ENCODE data around the gene MARCHF9.
A peak's percentile ranks its signal among the peaks of the same experiment; 100 is the strongest.
"Not testable (repeated sequence)": the region's sequence is repeated elsewhere in the genome, so short reads cannot be mapped to it uniquely, and the experiment has no call there.

Gene MARCHF9

DNA sequence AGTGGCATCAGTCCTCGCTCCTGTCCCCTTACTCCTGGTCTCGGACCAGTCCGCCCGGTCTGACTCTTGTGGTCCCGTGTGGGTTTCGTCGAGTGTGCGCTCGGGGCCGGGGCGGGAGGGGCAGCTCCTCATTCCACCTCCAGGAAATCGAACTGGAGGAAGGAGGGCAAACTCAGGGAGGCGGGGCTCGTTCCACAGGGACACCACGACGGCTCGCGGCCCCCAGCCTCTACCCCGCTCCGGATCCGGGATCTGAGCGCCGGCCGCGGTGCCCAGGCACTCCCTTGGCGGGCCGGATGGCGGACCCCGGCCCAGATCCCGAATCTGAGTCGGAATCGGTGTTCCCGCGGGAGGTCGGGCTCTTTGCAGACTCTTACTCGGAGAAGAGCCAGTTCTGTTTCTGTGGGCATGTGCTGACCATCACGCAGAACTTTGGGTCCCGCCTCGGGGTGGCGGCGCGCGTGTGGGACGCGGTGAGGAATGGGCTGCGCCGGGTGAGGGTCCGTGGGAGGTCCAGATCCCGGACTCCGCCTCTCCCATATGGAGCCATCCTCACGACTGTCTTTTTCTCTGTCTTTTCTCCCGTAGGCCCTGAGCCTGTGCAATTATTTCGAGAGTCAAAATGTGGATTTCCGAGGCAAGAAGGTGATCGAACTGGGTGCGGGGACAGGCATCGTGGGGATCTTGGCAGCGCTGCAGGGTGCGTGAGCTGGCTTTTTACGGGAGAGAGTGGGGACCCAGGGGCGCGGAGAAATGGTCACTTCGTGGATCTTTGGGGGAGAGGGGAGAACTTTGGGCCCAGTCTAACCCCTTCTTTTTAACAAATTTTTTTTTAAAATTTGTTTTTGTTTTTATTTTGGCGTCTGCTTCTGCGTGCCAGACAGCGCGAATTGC, 17.8 kb downstream of the MARCHF9 start, which contains the start of gene EEF1AKMT3:
Gene EEF1AKMT3, plus strand, starts transcription at position 186 of the 894 bp plus-strand sequence. Its CDS starts 111 bp downstream, at position 297.
- peak; percentile 74 for DNase-seq

DNA sequence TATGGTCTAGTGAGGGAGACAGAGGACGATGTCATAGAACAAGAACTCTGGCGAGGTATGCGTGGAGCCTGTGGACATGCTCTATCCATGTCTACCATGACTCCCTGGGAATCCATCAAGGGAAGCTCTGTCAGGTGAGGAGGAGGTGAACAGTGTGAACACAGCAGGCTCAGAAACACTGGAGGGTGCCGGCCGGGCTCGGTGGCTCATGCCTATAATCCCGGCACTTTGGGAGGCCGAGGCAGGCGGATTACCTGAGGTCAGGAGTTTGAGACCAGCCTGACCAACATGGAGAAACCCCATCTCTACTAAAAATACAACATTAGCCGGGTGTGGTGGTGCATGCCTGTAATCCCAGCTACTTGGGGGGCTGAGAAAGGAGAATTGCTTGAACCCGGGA, 19.7 kb downstream of the MARCHF9 start:
- not testable (repeated sequence) for DNase-seq

DNA sequence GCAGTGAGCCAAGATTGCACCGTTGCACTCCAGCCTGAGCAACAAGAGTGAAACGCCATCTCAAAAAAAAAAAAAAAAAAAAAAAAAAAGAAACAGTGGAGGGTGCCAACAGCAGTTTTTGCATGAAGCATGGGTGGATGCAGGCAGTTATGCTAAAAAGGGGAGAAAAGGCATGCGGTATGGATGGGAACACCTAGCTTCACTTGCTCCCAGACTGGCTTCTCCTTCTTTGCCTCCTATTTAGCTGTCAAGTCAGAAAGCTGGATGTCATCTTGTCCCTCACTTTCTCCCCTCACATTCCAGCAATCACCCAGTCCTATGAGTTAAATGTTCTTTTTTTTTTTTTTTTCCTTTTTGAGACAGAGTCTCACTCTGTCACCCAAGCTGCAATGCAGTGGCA, 20.1 kb downstream of the MARCHF9 start:
- no peak for DNase-seq

DNA sequence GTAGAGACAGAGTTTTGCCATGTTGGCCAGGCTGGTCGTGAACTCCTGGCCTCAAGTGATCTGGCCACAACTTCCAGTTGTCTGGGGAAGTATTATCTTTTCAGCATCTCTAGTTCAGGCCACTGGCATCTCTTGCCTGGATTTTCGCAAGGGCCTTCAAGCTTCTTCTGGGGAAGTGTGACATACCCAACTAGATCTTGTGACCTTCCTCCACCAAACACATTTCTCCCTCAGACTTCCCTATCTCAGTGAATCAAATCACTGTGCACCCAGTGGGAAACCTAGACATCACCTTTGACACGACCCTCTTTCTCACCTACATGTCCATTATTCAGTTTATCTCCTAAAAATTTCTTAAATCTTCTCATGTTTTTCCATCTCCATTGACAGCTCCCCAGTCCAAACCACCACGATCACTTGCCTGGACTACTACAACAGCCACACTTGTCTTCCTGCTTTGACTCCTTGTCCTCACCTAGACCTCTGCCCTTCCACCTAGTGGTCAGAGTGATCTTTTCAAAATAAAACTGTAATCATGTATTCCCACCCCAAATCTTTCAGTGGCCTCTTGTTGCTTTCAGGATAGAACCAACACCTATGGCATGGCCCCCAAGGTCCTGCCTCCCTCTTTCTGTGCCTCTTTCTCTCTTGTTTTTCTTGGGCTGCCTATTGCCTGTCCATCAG, 20.8 kb downstream of the MARCHF9 start:
- DNase-seq = peak; percentile 58

DNA sequence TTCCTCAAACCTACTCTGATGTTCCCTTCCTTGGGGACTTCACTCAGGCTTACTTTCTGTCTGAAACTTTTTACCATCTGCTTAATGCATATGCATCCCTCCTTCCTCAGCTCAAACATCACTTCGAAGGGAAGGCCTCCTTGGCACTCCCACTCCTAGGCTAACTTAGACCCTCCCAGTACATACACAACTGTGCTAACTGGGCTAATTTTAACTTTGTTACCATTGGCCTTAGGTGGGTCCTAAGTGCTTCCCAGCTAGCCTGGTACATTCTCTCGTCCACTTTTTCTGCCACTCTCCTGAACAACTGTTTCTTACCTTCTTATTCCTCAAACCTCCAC, 21.3 kb downstream of the MARCHF9 start:
- no peak for DNase-seq

DNA sequence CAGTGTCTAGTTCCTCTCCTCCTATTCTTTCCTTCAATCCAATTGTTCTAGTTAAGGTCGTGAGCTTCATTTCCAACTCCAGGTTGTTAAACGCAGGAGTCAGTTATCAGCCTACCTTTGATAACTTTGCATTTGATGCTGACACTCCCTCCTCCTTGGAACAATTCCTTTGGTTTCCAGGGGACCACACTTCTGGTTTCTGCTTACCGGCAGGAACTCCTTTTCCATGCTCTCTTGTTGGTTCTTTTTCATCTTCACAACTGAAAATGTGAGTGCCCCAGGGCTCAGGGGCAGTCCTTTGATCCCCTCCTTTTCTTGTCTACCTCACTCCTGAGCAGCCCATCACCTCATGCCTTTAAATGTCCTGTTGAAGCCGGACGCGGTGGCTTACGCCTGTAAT, 22.5 kb downstream of the MARCHF9 start:
- DNase-seq = no peak

DNA sequence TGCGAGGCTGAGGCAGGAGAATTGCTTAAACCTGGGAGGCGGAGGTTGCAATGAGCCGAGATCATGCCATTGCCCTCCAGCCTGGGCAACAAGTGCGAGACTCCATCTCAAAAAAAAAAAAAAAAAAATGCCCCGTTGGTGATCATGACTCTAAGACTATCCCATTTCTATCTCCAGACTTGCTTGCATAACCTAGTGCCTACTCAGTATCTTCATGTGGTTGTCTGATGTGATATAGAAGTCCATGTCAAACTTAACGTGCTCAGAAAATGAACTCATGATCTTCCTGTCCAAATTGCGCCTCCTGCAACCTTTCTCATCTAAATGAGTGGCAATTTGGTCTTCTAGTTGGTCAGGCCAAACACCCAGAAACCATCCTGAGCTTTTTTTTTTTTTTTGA, 23.0 kb downstream of the MARCHF9 start:
- no peak for DNase-seq

DNA sequence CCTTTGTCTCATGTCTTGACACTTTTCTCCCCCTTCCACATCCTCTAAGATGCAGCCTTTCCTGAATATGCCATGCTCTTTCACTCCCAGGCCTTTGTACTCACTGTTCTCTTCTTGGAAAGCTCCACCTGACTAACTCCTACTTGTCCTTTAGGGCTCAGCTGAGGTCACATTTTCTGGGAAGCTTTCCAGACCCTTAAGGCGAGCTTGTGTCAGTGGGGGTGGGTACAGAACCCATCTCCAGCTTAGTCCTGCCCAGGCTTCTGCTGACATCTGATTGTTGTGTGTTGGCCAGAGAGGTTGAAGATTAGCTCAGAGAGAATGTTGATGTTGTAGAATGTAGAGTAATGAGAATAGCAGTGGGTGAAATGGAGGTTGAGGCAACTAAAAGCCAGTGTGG, 24.8 kb downstream of the MARCHF9 start:
- no peak for DNase-seq

DNA sequence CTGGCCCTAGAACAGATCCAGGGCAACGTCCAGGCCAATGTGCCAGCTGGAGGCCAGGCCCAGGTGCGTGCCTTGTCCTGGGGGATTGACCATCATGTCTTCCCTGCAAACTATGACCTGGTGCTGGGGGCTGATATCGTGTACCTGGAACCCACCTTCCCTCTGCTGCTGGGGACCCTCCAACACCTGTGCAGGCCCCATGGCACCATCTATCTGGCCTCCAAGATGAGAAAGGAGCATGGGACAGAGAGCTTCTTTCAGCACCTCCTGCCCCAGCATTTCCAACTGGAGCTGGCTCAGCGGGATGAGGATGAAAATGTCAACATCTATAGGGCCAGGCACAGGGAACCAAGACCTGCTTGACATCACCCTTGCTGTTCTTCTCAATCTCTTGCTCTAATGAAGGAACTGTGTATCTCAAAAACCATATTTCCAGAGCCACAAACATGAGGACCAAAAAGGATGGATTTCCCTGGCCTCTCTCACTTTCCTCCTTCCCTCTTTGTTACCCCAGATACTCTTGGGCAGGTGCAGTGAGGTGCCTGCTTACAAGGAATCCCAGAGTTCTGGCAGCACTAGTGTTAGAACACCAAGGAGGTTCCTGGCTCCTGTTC, 25.5 kb downstream of the MARCHF9 start:
- DNase-seq = no peak

DNA sequence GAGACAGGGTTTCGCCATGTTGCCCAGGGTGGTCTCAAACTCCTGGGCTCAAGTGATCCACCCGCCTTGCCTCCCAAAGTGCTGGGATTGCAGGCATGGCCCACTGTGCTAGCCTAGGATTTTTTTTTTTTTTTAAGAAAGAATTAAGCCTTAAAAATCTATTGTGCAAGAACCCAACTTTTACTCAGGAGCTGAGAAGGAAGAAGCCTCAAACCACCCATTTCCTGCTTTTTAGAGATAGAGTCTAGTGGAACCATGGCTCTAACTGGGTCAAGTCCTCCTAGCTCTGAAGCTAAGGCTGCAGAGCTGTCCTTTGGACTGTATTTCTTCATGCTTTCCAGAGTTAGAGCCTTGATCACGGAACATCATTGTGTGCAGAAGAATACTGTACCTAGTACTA, 26.3 kb downstream of the MARCHF9 start:
- DNase-seq = peak; percentile 48

DNA sequence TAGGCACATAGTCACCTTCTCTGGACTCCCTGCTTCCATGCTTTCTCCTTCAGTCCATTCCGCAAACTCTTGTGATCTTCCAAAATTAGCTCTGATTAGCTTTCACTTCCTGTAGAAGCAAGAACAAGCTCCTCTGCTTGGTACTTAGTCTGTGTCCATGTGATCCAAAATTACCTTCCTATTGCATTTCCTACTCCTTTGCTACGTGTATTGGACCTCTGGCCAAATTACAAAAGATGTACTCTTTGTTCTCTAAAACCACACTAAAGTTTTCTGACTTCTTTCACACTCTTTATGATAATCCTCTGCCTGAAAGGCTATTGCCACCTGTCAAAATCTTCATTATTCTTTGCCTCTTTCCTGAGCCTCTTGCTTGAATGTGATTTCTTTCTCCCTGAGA, 26.9 kb downstream of the MARCHF9 start:
- DNase-seq = no peak

DNA sequence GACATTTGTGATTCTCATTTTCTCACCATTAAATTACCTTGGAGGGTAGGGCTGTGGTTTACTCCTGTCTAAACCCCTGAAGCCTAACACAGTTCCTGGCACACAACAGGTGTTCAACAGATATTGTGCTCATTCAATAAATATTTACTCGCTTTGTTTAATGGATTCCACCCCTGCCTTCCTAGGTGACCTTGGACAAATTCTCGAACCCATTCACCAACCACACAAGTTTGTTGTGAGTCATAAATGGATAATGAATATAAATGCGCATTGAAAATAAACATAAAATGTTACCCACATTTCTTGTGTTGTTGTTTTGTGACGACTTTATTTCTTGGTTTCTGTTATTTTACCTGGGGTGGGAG, 27.3 kb downstream of the MARCHF9 start:
- no peak for DNase-seq

DNA sequence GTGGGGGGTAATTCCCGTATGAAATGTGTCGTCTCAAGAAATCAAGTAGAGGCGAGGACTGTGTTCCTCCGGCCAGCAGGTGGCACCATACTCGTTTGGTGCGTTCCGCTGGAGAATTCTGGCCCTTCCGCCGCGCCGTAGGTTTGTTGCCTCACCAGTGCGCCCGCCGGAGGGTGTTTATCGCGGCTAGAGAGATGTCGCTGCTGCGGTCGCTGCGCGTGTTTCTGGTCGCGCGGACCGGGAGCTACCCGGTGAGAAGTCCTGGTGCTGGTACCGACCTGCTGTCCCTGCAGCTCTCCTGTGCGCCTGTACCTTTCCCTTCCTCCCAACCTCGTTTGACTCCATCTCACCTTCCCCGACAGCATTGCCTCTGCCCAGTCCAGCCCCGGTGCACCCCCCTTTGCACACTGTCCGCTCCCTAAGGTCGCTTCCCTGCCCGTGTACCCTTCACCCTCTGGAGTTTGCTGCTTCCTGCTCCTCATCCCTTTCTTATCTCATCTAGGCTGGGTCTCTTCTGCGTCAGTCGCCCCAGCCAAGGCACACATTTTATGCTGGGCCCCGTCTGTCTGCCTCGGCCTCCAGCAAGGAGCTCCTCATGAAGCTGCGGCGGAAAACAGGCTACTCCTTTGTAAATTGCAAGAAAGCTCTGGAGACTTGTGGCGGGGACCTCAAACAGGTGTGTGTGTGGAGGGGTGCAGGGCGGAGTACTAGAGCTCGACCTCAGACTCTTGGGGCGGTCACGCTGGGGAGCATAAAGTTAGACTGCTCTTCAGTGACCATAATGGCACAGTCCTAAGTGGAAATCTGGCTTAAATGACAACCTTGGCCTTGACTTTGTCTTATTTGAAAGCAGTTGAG, 27.9 kb downstream of the MARCHF9 start, which contains the start of gene TSFM:
Gene TSFM, plus strand, starts transcription at position 180 of the 858 bp plus-strand sequence. Its CDS starts 15 bp downstream, at position 195.
- DNase-seq = peak; percentile 98

DNA sequence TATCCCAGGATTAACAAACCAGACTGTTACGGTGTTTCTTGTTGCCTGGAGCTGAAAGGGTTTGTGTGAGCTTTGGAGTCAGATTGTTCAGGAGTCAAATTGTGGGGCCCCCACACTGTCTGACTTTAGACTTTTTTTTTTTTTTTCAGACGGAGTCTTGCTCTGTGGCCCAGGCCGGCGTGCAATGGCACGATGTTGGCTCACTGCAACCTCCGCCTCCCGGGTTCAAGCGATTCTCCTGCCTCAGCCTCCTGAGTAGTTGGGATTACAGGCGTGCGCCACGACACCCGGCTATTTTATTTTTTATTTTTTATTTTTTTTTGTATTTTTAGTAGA, 28.5 kb downstream of the MARCHF9 start:
- no peak for DNase-seq

DNA sequence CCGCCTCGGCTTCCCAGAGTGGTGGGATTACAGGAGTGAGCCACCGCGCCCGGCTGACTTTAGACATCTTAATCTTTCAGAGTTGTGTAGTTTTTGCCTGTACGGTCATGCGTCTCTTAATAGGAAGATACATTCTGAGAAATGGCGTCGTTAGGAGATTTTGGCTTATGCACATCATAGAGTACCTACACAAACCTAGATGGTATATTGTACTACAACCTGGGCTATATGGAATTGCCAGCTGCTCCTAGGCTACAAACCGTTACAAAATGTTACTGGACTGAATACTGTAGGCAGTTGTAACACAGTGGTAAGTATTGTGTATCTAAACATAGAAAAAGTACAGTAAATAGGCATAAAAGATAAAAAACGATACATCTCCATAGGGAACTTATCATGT, 29.0 kb downstream of the MARCHF9 start:
- no peak for DNase-seq

DNA sequence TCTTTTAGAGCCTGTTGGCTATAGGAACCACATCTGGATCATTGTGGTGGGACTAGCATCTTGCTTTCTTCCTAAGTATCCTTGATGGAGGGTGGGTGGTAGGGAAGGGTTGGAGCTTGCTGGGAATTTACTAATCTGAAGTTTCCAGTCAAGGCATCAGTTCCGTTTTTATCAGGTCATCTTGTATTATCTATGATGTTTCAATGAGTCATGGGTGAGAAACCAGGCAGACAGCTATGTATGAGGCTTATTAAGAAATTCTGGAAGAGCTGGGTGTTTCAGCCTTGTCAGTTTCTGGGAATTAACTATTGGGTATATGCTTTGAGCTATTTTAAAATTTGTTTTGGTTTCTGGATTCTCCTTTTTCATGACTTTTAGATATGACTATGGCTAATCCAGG, 39.0 kb downstream of the MARCHF9 start:
- no peak for DNase-seq

DNA sequence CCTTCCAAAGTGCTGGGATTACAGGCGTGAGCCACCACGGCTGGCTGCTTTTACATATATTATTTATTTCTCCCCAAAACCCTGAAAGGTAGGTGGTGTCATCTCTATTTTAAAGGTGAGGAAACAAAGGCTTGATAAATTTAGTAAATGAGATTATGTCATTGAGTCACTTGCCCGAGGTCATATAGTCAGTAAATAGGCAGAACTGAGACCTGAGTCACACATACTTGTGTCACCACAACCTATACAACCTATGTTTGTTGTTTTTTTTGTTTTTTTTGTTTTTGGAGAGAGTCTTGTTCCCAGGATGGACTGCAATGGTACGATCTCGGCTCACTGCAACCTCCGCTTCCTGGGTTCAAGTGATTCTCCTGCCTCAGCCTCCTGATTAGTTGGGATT, 40.5 kb downstream of the MARCHF9 start:
- no peak for DNase-seq

DNA sequence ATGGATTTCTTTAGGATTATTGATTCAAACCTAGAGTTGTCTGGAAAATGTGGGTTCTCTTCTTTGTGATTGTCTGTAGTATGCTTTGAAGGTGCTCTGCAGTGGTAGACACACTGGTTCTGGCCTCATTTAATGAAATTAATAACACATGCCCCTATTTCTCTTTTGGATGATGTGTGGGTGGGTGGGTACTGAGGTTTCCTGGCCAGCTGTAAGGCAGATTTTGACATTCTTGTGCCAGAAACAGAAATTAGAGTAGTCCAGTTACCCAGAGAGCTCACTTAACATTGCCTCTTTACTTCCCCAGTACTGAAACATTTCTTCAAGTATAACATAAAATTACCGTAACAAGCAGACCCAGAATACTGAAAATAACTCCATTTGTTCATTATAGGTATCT, 42.1 kb downstream of the MARCHF9 start:
- DNase-seq = no peak

DNA sequence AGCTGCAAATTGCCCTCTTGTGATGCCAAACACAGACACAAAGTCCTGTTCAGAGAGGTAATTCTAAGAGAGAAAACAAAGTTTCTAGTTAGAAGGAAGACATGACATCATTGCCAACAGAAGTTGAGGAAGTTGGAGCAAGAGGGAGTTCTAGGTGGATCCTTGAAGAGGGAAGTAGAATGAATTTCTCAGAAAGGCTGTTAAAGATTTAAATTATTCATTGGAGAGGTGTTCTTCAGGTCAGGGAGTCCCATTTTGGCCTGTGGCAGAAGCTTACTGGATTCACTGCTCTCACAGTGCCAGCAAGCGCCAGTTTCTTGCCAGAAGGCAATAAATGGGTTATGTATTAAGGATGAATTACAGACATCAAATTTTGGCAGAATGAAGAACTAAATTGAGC, 43.0 kb downstream of the MARCHF9 start:
- no peak for DNase-seq

DNA sequence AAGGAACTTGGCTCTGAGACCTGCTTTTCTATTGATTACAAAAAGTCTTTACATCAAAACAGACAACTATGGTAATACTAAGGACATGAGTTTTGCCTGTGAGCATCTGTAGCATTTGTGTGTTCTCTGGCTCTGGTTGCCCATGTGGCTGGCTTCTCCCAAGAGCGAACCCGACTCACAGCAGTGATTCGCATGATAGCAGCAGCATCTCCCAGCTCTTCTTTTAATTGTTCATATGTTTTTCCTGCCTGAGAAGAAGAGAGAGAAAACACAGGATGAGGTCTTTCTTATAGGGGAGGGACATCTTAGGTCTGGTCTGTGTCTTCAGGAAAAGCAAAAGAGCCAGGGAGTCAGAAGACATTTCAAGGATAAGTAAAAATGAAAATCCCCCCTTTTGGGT, 46.1 kb downstream of the MARCHF9 start:
- no peak for DNase-seq

DNA sequence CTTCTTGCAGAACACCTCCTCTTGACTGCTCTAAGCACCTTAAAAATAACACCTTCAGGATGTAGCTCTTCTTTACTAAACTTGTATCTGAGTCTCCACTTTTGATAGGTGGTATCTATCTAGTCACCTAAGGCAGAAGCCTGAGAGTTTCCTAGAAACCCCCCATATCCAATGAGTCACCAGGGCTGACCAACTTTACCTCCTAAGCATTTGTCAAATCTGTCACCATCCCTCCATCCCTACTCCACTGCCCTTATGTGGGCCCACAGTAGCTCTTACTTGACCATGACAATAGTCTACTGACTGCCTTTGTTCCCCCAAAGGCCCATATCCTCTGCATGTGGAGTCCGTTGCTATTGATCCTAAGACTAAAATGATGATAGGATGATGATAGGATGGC, 47.7 kb downstream of the MARCHF9 start:
- no peak for DNase-seq

DNA sequence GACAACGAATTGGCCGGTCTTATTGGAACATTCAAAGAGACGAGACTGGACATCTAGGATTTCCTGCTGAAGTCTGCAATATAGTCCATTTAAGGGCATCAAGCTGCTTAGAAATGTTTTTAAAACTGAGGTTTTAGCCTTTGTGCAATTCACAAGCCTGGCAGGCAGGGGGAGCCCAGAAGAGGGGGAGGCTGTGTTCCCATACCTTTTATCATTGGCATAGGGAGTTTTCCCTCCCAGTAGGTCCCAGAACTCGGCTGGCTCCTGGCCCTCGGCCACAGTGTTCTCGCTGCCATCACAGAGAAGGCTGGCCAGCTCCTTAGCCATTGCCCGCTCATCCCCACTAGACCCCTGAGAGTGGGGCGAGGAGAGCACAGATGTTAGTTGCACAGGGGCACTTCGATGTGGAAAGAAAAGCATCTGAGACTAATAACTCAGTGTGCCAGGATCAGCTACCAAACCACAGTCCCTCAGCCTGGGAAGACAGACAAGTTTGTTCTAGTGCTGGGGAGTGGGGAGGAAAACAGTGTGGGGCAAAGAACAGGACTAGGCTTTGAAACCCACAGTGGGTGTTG, 48.5 kb downstream of the MARCHF9 start:
- peak; percentile 55 for DNase-seq

DNA sequence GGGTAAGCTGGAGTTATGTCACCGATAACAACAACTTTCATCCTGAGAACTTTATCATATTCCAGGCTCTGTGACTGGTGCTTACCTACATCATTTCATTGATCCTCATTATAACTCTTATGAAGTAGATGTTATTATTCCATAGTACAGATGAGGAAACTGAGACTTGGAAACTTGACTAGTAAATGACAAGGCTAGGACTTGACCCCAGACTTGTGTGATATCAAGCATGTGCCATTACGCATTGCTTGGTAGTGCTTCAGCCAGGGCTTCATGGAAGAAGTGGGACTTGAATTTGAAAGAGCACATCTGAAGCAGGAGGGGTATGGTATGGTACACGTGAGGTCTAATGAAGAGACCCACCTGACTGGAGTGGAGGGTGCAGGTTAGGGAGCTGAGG, 51.8 kb downstream of the MARCHF9 start:
- no peak for DNase-seq

Measured in hematopoietic multipotent progenitor cell treated with erythropoietin and hydrocortisone succinate and interleukin-3 and kit ligand, for 6 days (in vitro differentiated cells).